ENCODE results near the gene STEEP1.

STEEP1 gene

GRCh38 chrX:119565107-119565663 is at the start of gene STEEP1:
TSS of gene STEEP1 (minus strand) at chrX:119565409. CDS start at chrX:119565355, 54 bp downstream.
- DNase-seq (ENCODE audit: low read depth in 2 of 2), result peak; percentile 65 to 77

- no peak for DNase-seq (ENCODE audit: low read depth in 2 of 2)
Measured at GRCh38 chrX:119614776-119615175, 49.6 kb upstream of the STEEP1 start.

- DNase-seq (ENCODE audit: low read depth in 2 of 2), result no peak
Measured at GRCh38 chrX:119607018-119607389, 41.8 kb upstream of the STEEP1 start.

- DNase-seq (ENCODE audit: low read depth in 2 of 2), result peak; percentile 71 to 82
Measured at GRCh38 chrX:119606280-119607017, 41.2 kb upstream of the STEEP1 start, which contains the start of gene NKRF. TSS of gene NKRF (minus strand) at chrX:119606424.

- DNase-seq (ENCODE audit: low read depth in 2 of 2), result peak; percentile 16 to 24
Measured at GRCh38 chrX:119605464-119606279, 40.5 kb upstream of the STEEP1 start.

GRCh38 chrX:119604766-119605463 is 39.7 kb upstream of the STEEP1 start:
- DNase-seq (ENCODE audit: low read depth in 2 of 2), result no peak

DNA sequence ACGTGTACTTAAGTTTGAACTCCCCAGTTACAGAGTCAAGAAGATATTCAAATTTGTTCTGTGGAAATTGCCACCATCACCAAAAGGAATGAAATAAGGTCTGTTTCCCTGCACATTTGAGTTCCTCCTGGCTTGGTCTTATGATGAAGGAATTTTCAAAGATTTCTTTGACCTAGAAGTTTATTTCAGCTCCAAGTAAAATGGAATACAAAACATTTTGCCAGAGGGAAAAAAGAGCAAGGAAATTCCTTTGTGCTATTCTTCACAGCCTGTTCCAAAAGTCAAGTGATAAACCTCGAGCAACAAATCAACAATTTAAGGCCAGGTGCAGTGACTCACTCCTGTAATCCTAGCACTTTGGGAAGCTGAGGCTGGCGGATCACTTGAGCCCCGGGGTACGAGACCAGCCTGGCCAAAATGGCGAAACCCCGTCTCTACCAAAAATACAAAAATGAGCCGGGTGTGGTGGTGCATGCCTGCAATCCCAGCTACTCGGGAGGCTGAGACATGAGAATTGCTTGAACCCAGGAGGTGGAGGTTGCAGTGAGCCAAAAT is 37.6 kb upstream of the STEEP1 start:
- no peak for DNase-seq (ENCODE audit: low read depth in 2 of 2)

DNA sequence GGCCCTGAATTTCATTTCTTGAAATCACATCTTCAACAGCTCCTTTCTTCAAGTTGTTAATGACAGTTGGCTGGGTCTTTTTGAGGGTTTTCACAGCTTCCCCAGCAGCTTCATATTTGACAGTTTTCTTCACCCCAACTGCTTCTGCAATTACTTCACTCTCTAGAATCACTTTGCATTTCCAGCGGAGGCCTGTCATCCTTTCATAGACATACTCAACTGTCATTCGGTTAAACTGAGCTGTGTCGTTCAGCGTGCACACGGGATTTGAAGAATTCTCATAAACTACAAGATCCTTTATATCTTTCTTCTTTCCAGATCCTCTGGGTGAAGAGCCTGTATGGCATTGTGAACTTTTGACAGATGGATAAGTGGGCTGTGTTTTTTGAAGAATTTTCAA is 24.6 kb upstream of the STEEP1 start:
- DNase-seq (ENCODE audit: low read depth in 2 of 2), result no peak

GRCh38 chrX:119583431-119584059 is 18.3 kb upstream of the STEEP1 start:
- DNase-seq (ENCODE audit: low read depth in 2 of 2), result no peak

- DNase-seq (ENCODE audit: low read depth in 2 of 2), result no peak
Measured at GRCh38 chrX:119579414-119579813, 14.2 kb upstream of the STEEP1 start.

DNA sequence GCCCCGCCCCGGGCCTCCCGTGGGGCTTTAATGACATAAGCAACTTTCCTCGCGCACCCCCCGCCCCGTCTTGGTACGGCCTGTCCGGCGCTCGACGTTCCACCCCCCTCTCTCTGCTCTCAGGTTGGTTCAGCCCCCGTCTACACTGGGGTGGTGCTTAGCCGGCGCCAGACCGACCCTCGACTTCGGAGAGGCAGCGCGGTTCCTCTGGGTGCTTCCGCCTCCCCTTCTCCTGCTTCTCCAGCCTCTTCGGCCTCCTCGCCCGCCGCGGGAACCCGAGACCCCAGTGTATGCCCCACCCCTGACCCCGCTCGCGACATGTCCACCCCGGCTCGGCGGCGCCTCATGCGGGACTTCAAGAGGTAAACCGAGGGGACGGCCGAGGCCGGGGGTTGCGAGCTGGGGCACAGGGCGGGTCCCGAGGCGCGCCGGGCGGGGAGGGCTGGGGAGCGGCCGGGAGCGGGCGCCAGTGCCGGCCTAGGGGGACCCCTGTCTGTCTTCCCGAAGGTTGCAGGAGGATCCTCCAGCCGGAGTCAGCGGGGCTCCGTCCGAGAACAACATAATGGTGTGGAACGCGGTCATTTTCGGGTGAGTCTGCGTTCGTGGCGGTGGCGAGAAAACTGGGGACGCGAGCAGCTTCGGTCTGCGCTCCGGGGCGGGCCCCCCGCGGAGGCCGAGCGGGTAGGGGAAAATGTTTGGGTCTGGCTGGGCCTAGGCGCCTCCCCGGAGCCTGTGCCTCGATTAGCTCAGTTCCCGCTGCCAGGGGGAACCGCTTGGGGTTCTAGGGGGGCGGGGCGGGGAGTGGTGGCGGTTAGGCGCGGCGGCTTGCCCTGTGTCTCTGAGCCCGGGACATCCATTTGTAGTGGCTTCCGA is 9.4 kb upstream of the STEEP1 start, which contains the start of gene UBE2A:
UBE2A (plus strand) TSS at position 170 of the 873 bp plus-strand sequence; CDS start at position 319, 149 bp downstream.
- peak; percentile 77 to 79 for DNase-seq (ENCODE audit: low read depth in 2 of 2)

- DNase-seq (ENCODE audit: low read depth in 2 of 2), result no peak
Measured at GRCh38 chrX:119573840-119574393, 8.7 kb upstream of the STEEP1 start.

DNA sequence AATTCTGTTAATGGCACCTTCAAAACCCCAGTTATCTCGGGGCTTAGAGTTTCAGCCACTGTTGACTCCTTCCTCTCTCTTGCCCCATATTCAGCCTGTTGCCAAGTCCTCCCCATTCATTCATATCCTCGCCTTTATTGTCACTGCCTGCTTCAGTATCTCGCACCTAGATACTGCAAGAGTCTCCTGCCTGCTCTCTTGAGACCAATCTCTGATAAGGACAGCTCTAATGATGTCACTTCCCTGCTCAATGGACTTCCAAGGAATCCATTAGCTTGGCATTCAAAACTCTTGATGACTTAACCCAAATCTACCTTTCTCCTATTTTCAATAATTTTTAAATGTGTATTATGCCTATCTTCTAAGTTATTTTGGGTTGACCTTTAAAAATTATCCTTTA is 8.0 kb upstream of the STEEP1 start:
- no peak for DNase-seq (ENCODE audit: low read depth in 2 of 2)

DNA sequence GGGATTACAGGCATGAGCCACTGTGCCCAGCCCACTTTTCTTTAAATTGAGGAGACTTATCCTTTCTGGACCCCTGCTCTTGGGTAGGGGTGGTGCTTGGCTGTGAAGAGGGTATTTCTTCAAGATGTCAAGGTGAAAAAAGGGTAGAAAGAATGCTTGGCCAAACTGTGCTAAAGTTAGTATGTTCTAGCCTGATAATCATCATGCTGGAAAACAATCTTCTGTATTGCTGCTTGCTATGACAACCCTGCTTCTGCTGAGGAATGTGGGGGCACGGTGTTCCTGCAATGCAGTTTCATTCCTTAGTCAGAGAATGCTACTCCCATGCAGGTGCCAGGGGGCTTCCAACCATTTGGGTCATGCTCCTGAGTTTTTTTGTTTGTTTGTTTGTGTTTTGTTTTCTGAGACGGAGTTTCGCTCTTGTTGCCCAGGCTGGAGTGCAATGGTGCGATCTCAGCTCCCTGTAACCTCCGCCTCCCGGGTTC is 5.2 kb upstream of the STEEP1 start:
- DNase-seq (ENCODE audit: low read depth in 2 of 2), result no peak

DNA sequence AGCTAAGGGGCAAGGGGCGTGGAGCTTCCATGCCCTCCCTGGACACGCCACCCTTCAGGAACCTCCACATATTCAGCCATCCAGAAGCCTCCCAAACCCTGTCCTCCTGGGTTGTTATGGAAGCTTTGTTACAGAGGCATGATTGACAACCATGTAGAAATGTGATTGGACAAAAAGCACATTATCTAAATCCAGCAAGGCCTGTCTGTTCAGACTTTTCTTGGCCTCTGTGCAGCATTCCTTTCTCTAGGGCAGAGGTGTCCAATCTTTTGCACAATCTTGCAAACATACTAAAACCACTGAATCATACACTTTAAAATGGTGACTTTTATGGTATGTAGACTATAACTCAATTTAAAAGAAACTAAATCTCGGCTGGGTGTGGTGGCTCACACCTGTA is 12.7 kb downstream of the STEEP1 start:
- no peak for DNase-seq (ENCODE audit: low read depth in 2 of 2)

DNA sequence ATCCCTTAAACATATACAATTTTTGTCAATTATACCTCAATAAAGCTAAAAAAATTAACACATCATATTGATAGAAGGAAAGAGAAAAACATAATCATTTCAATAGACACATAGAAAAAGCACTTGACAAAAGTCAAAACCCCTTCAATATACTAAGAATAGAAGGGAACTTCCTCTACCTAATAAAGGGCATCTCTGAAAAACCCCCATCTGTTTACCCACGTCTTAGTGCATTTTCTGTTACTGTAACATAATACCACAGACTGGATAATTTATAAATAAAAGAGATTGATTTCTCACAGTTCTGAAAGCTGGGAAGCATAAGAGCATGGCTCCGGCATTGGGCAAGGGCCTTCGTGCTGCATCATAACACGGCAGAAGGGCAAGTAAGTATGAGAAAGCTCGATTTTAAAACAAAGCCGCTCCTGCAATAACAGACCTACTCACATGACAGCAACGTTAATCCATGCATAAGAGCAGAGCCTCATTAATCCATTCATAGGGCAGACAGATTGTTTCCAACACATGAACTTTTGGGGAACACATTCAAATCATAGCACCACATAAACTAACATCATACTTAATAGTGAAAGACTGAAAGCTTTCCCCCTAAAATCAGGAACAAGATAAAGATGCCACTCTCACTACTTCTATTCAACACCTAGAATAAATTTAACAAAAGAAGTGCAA is 15.7 kb downstream of the STEEP1 start:
- no peak for DNase-seq (ENCODE audit: low read depth in 2 of 2)

DNA sequence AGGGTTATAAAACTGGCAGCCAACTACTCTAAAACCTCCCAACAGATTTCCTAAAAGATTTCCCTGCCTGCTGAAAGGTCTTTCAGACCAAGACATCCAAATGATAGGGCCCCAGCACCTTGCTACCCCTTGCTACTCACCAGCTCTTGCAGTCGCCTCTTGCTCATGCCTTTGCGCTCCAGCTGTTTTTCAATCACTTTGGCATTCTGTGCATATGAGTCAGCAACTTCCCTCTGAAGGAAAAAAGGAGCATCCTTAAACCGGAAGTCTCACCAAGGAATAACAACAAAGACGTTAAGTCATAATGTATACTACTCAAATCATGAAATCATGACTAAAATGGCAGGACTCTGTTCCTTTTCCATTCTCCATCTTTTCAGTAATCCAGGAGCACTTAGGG is 24.0 kb downstream of the STEEP1 start:
- no peak for DNase-seq (ENCODE audit: low read depth in 2 of 2)

GRCh38 chrX:119539872-119540271 is 25.3 kb downstream of the STEEP1 start:
- no peak for DNase-seq (ENCODE audit: low read depth in 2 of 2)

- no peak for DNase-seq (ENCODE audit: low read depth in 2 of 2)
Measured at GRCh38 chrX:119537487-119537886, 27.7 kb downstream of the STEEP1 start.
